ENCODE measurements around the gene STK39. TPM values are rescaled to one million over a fixed set of nuclear protein-coding genes. Genes with fewer than 3 reads are reported as not detected.

Gene STK39
- total RNA-seq, 1 donor from 2014 or later: 26.2 TPM

GRCh38 chr2:168200930-168201583 is 46.3 kb downstream of the STK39 start:
- Mint-ChIP-seq H3K4me3 (no peak overlapping the region), H3K27ac (peak overlapping the region; percentile 40), H3K4me1 (ENCODE audit: unreplicated experiment) (peaks cover 29% of the 10 kb centered on the region), H3K27me3 (no peaks in the 10 kb centered on the region), H3K36me3 (peaks cover 26% of the 10 kb centered on the region), H3K9me3 (peaks cover 13% of the 10 kb centered on the region)
- TF ChIP-seq CTCF (conservative IDR thresholded peaks at IDR 0.05): no peak
- DNase-seq (ENCODE audit: extremely low spot score, unreplicated experiment): no peak

GRCh38 chr2:168198476-168199207 is 48.8 kb downstream of the STK39 start:
- Mint-ChIP-seq H3K4me3 (no peak overlapping the region), H3K36me3 (peaks cover 19% of the 10 kb centered on the region), H3K9me3 (peaks cover 13% of the 10 kb centered on the region), H3K4me1 (ENCODE audit: unreplicated experiment) (peaks cover 35% of the 10 kb centered on the region), H3K27me3 (no peaks in the 10 kb centered on the region), H3K27ac (no peak overlapping the region)
- no peak for TF ChIP-seq CTCF (conservative IDR thresholded peaks at IDR 0.05)
- DNase-seq (ENCODE audit: extremely low spot score, unreplicated experiment): no peak

GRCh38 chr2:168196764-168197180 is 50.6 kb downstream of the STK39 start:
- peaks cover 14% of the 10 kb centered on the region for H3K36me3 Mint-ChIP-seq
- no peak for DNase-seq (ENCODE audit: extremely low spot score, unreplicated experiment)
- H3K27ac Mint-ChIP-seq: peak overlapping the region; percentile 36
- H3K9me3 Mint-ChIP-seq: peaks cover 9% of the 10 kb centered on the region
- H3K27me3 Mint-ChIP-seq: no peaks in the 10 kb centered on the region
- peaks cover 44% of the 10 kb centered on the region for H3K4me1 Mint-ChIP-seq (ENCODE audit: unreplicated experiment)
- no peak for TF ChIP-seq CTCF (conservative IDR thresholded peaks at IDR 0.05)
- H3K4me3 Mint-ChIP-seq: peak overlapping the region; percentile 6

- TF ChIP-seq CTCF (conservative IDR thresholded peaks at IDR 0.05): no peak
- H3K4me3 Mint-ChIP-seq: no peak overlapping the region
- peaks cover 50% of the 10 kb centered on the region for H3K4me1 Mint-ChIP-seq (ENCODE audit: unreplicated experiment)
- H3K9me3 Mint-ChIP-seq: peaks cover 6% of the 10 kb centered on the region
- no peak for DNase-seq (ENCODE audit: extremely low spot score, unreplicated experiment)
- no peak overlapping the region for H3K27ac Mint-ChIP-seq
- peaks cover 7% of the 10 kb centered on the region for H3K36me3 Mint-ChIP-seq
- H3K27me3 Mint-ChIP-seq: no peaks in the 10 kb centered on the region
Measured at GRCh38 chr2:168194784-168195522, 52.4 kb downstream of the STK39 start.

GRCh38 chr2:168192839-168193616 is 54.4 kb downstream of the STK39 start:
- H3K4me3 Mint-ChIP-seq: peak overlapping the region; percentile 32
- H3K4me1 Mint-ChIP-seq (ENCODE audit: unreplicated experiment): peaks cover 48% of the 10 kb centered on the region
- H3K27ac Mint-ChIP-seq: no peak overlapping the region

More at GRCh38 chr2:168192839-168193616, 54.4 kb downstream of the STK39 start:
- peaks cover 4% of the 10 kb centered on the region for H3K36me3 Mint-ChIP-seq
- DNase-seq (ENCODE audit: extremely low spot score, unreplicated experiment): no peak
- no peak for TF ChIP-seq CTCF (conservative IDR thresholded peaks at IDR 0.05)
- H3K9me3 Mint-ChIP-seq: peaks cover 5% of the 10 kb centered on the region
- H3K27me3 Mint-ChIP-seq: no peaks in the 10 kb centered on the region
